Spleen (tissue), 11 donors: ENCODE results near the gene SCYL1. TPM values are rescaled to one million over a fixed set of nuclear protein-coding genes. Genes with fewer than 3 reads are reported as not detected.

Experiments used
- DNase-seq: peaks from one replicate; pipeline ENCODE4 v3.0.0-alpha.2; 2020
- H3K27ac ChIP-seq, 8 donors: fragments of 200-600 bp; sonication (generic) in 7 of 8; 1 replicate in 4 of 8; 2 replicates in 4 of 8; pipeline versions ENCODE4 v1.5.0 to v1.8.0; 2016 to 2021; ENCODE audit warnings: inconsistent platforms in 4 of 8, mild to moderate bottlenecking in 4 of 8, moderate library complexity in 1 of 8
- H3K27me3 ChIP-seq, 7 donors: fragments of 200-600 bp; sonication (generic) in 6 of 7; replicated peaks in 1 of 7; 1 replicate in 4 of 7; 2 replicates in 3 of 7; pipeline versions ENCODE4 v1.5.0 to v1.8.0; 2016 to 2021; ENCODE audit warnings: inconsistent platforms in 3 of 7, mild to moderate bottlenecking in 1 of 7
- H3K36me3 ChIP-seq, 6 donors: fragments of 200-600 bp; sonication (generic) in 5 of 6; 1 replicate in 4 of 6; 2 replicates in 2 of 6; pipeline versions ENCODE4 v1.5.0 to v1.8.0; 2016 to 2021; ENCODE audit warnings: inconsistent platforms in 2 of 6
- H3K4me1 ChIP-seq, 6 donors: fragments of 200-600 bp; sonication (generic) in 5 of 6; 1 replicate in 3 of 6; 2 replicates in 3 of 6; pipeline versions ENCODE4 v1.5.0 to v1.8.0; 2016 to 2021; ENCODE audit warnings: inconsistent platforms in 3 of 6
- H3K4me3 ChIP-seq, 8 donors: fragments of 200-600 bp; sonication (generic) in 7 of 8; 1 replicate in 4 of 8; 2 replicates in 4 of 8; pipeline versions ENCODE4 v1.5.0 to v1.8.0; 2016 to 2021; ENCODE audit warnings: inconsistent platforms in 4 of 8, mild to moderate bottlenecking in 4 of 8, moderate library complexity in 2 of 8
- H3K9me3 ChIP-seq, 8 donors: fragments of 200-600 bp; sonication (generic) in 7 of 8; 1 replicate in 4 of 8; 2 replicates in 4 of 8; pipeline versions ENCODE4 v1.5.0 to v1.8.0; 2016 to 2021; ENCODE audit warnings: inconsistent platforms in 4 of 8
- CTCF ChIP-seq, 11 experiments: fragments of 200-600 bp in 7 of 11; fragments of 450-650 bp in 4 of 11; sonication (generic) in 4 of 11; IDR thresholded peaks in 8 of 11; conservative IDR thresholded peaks in 3 of 11; 1 replicate in 7 of 11; 2 replicates in 4 of 11; pipeline versions ENCODE4 v1.4.0 to v1.8.0; 2016 to 2021; ENCODE audit warnings: antibody characterized with exemption in 11 of 11, inconsistent platforms in 4 of 11, mild to moderate bottlenecking in 1 of 11
- POLR2A ChIP-seq, 3 donors: fragments of 450-650 bp; IDR thresholded peaks; one replicate each; pipeline ENCODE4 v1.5.1; 2017; ENCODE audit warnings: antibody characterized with exemption in 3 of 3, mild to moderate bottlenecking in 1 of 3
- POLR2AphosphoS5 ChIP-seq, 3 donors: sonication (generic); formaldehyde crosslinking; IDR thresholded peaks; one replicate each; pipeline ENCODE4 v1.5.1; 2017; ENCODE audit warnings: antibody characterized with exemption in 3 of 3
- WGBS, 5 donors: extraction: QIAGEN DNeasy Blood & Tissue Kit in 3 of 5; methylation state at CpG; one replicate each; pipeline versions ENCODE4 v1.1.5 to v1.1.7; 2013 to 2018; 5-methylcytosine and 5-hydroxymethylcytosine counted together
- intact Hi-C: fragments of 100-400 bp; cut with DNase I; formaldehyde crosslinking; loops from one replicate; pipeline ENCODE4 v1.15.0; 2023; ENCODE audit warnings: low total_unique reads
- polyA plus RNA-seq, 3 donors: library from polyadenylated mRNA; stranded (reverse); fragments of 200-250 nt; gene quantifications; one replicate each; pipeline ENCODE4 v1.2.1, GENCODE V29; 2013
- total RNA-seq, 7 donors: library from RNA; depleted of rRNA in 3 of 7; stranded (reverse); fragments of >200 nt in 3 of 7; fragmentation: NEBNext Ultra II Directional in 4 of 7; extraction: Animal tissue kit (Norgen Biotek cat#: 25700) in 4 of 7; gene quantifications; one replicate each; pipeline versions ENCODE4 v1.1.0 to v1.2.1, GENCODE V29; 2016 to 2021
- donor health status: healthy with polysubstance abuse.
- donor health status: DM: no; HTN: no; CAD: no; lungs with moderate emphysema.
- donor health status: DM: no; HTN: no; CAD: no.
- donor health status: Bipolar disorder and iron deficiency.
- donor health status: healthy.
- donor health status: DM: no; HTN: no; CAD: no.
- donor health status: DM: yes; HTN: yes; CAD: no.

Gene SCYL1
- total and polyA plus RNA-seq, 10 donors, result 52.4 to 125 (median 74.8) TPM

DNA sequence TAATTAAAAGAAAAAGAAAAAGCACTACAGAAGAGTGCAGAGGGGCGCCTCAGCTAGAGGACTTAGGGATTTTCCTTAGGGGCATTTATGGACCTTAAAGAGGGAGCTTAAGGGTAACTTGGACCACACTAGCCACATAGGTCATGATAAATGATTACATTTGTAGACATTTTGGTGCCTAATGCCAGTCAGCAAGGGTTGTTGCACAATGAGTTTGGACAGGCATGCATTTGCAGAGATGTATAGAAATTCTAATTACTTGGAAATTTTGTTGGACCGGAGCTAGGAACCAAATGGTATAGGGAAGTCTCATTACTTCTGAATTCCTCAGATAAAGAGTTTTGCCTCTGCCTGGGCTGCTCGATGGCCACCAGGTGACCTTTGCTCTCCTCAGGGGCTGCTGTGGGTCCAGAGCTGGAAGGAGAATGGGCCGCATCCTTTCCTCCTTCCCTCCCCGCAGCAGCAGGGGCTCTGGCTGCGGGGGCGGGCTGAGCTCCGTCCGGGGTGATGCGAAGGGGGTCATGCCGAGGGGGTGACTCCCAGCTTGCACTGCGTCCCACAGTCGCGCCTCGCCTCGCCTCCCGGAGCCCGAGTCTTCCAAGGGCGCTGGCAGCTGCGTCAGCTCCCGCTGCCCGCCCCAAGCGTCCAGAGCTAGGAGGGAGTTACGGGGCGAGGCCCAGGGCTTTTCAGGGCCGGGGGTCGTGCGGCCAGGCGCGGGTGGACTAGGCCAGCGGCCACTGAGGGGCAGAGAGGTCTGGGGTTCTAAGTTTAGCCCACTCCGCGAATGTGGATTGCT is 46.3 kb upstream of the SCYL1 start:
- H3K4me1 ChIP-seq, result peaks cover 7 to 59% (median 34%) of the 10 kb centered on the region in 6 donors
- no peaks in the 10 kb centered on the region for H3K36me3 ChIP-seq
- peak overlapping the region in 5 of 8 donors; percentile 51 to 81 (median 64) for H3K4me3 ChIP-seq
- H3K9me3 ChIP-seq, result no peaks in the 10 kb centered on the region
- intact Hi-C loops, result no loop called here
- H3K27me3 ChIP-seq, result no peaks in the 10 kb centered on the region
- peak; percentile 21 to 82 (median 70) for TF ChIP-seq POLR2AphosphoS5 (IDR thresholded peaks at IDR 0.05)
- no peak for TF ChIP-seq CTCF (IDR thresholded peaks at IDR 0.05 in 8 of 11, conservative IDR thresholded peaks at IDR 0.05 in 3 of 11)
- no peak for TF ChIP-seq POLR2A (IDR thresholded peaks at IDR 0.05)
- 73 to 94% (median 83%) methylated on average over 25 to 33 of the region's 33 CpGs for WGBS, 5 donors
- DNase-seq, result peak; percentile 82
- H3K27ac ChIP-seq, result peak overlapping the region; percentile 95 to 100 (median 99)

DNA sequence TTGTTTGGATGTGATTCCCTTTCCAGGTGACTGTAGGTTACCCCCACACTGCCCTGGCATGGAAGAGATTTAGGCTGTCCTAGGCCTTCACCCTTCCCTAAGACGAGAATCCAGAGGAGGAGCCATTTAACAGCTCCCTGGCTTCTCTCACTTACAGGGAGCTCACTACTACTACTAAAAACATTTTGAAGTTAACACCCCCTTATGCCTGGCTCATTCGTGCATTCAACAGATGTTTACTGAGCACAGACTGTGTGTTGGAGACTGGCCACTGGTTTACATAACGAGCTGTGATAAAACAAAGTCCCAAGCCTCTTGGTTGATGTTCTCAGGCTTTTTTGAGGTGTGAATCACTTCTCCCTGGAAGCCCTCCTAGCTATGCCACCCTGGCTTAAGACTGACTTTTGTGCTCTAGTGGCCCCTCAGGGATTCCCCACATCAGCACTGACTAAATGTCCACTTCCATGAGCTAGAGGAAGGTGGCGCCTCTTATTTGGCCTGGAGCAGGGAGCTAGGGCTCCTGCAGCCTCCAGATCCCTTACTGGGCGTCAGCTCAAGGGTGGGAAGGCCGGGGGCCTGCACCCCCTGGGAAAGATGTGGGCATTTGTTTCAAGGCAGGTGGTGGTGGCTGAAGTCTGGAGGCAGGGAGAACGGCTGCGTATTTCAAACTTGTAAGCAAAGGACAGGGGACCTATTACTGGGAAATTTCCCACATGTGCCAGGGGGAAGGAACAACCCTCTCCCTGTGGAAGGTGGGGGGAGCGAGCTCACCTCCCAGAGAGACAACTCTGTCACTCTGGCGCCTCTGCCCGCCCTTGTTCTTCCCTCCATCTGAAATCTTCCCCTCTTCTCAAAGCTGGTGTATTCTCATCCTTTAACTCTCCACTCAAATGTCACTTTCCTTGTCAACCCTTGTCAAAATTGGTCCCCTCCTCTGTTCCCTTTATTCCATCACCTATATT is 45.4 kb upstream of the SCYL1 start:
- 75 to 88% (median 83%) methylated on average over 11 of the region's 11 CpGs for WGBS, 5 donors
- Histone ChIP-seq H3K27ac (peak overlapping the region; percentile 95 to 100 (median 99)), H3K9me3 (no peaks in the 10 kb centered on the region), H3K4me3 (peak overlapping the region in 1 of 8 donors; percentile 81), H3K4me1 (peaks cover 7 to 59% (median 34%) of the 10 kb centered on the region in 6 donors), H3K36me3 (no peaks in the 10 kb centered on the region), H3K27me3 (no peaks in the 10 kb centered on the region)
- TF ChIP-seq CTCF (IDR thresholded peaks at IDR 0.05 in 8 of 11, conservative IDR thresholded peaks at IDR 0.05 in 3 of 11) (peak in 1 of 11 experiments; percentile 13), POLR2AphosphoS5 (IDR thresholded peaks at IDR 0.05) (no peak)
- DNase-seq, result no peak
- intact Hi-C loops, result no loop called here

DNA sequence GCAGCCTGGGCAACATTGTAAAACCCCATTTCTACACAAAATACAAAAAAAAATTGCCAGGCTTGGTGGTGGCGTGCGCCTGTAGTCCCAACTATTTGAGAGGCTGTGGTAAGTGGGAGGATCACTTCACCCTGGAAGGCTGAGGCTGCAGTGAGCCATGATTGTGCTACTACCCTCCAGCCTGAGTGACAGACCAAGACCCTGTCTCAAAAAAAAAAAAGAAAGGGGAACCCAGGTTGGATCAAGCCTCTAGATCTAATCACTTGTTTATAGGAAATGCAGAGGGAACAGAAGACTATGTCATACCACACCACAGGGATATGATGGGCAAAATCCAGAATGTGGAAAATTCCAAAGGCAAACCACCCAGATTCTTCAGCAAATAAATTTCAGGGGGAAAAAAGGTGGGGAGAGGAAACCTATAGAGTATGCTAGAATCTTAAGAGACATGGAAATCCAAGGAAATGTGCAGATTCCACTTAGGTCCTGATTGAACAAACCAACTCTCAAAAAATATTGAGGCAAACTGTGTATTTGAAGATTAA is 42.5 kb upstream of the SCYL1 start:
- Histone ChIP-seq H3K36me3 (no peaks in the 10 kb centered on the region), H3K4me3 (no peak overlapping the region), H3K9me3 (no peaks in the 10 kb centered on the region), H3K27ac (peak overlapping the region in 1 of 8 donors; percentile 96), H3K4me1 (peaks cover 3 to 65% (median 31%) of the 10 kb centered on the region in 6 donors), H3K27me3 (no peaks in the 10 kb centered on the region)
- no peak for DNase-seq
- TF ChIP-seq CTCF (IDR thresholded peaks at IDR 0.05 in 8 of 11, conservative IDR thresholded peaks at IDR 0.05 in 3 of 11), result no peak
- TF ChIP-seq POLR2AphosphoS5 (IDR thresholded peaks at IDR 0.05), result no peak
- no peak for TF ChIP-seq POLR2A (IDR thresholded peaks at IDR 0.05)
- intact Hi-C loops, result no loop called here
- WGBS, 5 donors, result 95 to 100% (median 98%) methylated on average over 2 of the region's 2 CpGs
